IMR-90 (cell line): Measurements from ENCODE around the gene DOCK1.

Experiments used
- MAFK ChIP-seq: IDR thresholded peaks from 2 replicates; pipeline ENCODE4 v1.6.1; 2012; ENCODE audit warnings: low read depth, low read length, improper control_type of control experiment
- MXI1 ChIP-seq: IDR thresholded peaks from 2 replicates; pipeline ENCODE4 v1.6.1; 2012; ENCODE audit warnings: low read depth, mild to moderate bottlenecking, low read length, moderate library complexity, borderline replicate concordance
- NFE2L2 ChIP-seq: fragments of 150-350 bp; IDR thresholded peaks from 2 replicates; pipeline ENCODE4 v1.6.1; 2016; ENCODE audit warnings: low read depth, mild to moderate bottlenecking, low read length
- POLR2A ChIP-seq: IDR thresholded peaks from 2 replicates; pipeline ENCODE4 v1.6.1; 2012; ENCODE audit warnings: mild to moderate bottlenecking, low read depth, low read length
- RAD21 ChIP-seq: IDR thresholded peaks from 2 replicates; pipeline ENCODE4 v1.6.1; 2012; ENCODE audit warnings: low read length, improper control_type of control experiment
- TF ChIP-seq, protein P1 (sequence below): conservative IDR thresholded peaks from 2 replicates; pipeline ENCODE4 v1.5.1; 2012; ENCODE audit warnings: mild to moderate bottlenecking, low read depth, low read length, improper control_type of control experiment
- TF ChIP-seq, protein P2 (sequence below): fragments of 150-350 bp; IDR thresholded peaks from 2 replicates; pipeline ENCODE4 v1.6.1; 2017; ENCODE audit warnings: mild to moderate bottlenecking, antibody characterized with exemption, low read length, low read depth

DNA sequence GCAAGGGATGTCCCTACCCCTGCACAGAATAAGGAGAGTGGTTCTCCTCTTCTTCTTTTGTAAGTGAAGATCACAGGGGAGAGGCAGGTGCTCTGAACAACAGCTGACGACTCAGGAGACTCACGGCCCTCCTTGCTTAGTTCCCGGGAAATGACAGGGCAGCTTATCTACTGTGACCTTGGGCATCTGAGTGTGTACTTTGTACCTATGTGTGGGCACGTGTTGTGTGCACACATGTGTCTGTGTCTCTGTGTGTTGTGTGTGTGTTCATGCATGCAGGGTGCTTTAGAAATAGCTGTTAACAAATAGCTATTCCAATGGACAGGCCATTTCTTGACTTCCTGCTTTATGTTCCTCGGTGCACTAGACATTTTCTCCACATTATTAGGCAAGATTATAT is 563.4 kb downstream of the DOCK1 start:
- TF ChIP-seq, protein P1, sequence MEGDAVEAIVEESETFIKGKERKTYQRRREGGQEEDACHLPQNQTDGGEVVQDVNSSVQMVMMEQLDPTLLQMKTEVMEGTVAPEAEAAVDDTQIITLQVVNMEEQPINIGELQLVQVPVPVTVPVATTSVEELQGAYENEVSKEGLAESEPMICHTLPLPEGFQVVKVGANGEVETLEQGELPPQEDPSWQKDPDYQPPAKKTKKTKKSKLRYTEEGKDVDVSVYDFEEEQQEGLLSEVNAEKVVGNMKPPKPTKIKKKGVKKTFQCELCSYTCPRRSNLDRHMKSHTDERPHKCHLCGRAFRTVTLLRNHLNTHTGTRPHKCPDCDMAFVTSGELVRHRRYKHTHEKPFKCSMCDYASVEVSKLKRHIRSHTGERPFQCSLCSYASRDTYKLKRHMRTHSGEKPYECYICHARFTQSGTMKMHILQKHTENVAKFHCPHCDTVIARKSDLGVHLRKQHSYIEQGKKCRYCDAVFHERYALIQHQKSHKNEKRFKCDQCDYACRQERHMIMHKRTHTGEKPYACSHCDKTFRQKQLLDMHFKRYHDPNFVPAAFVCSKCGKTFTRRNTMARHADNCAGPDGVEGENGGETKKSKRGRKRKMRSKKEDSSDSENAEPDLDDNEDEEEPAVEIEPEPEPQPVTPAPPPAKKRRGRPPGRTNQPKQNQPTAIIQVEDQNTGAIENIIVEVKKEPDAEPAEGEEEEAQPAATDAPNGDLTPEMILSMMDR: no peak
- TF ChIP-seq RAD21: no peak
- TF ChIP-seq, protein P2, sequence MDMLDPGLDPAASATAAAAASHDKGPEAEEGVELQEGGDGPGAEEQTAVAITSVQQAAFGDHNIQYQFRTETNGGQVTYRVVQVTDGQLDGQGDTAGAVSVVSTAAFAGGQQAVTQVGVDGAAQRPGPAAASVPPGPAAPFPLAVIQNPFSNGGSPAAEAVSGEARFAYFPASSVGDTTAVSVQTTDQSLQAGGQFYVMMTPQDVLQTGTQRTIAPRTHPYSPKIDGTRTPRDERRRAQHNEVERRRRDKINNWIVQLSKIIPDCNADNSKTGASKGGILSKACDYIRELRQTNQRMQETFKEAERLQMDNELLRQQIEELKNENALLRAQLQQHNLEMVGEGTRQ: no peak
- no peak for TF ChIP-seq MAFK
- TF ChIP-seq NFE2L2: no peak
- TF ChIP-seq POLR2A: no peak
- TF ChIP-seq MXI1: no peak
